PC-9 (cell line): ENCODE measurements around the gene CNOT6L. TPM values are rescaled to one million over a fixed set of nuclear protein-coding genes. Genes with fewer than 3 reads are reported as not detected.

ENCODE experiments used
- BruUV-seq: library from RNA; stranded (reverse); fragments of 400-500 nt; replicated peaks from 2 replicates; lab custom pipeline; 2021; lab: Mats Ljungman, UMichigan
- CTCF ChIA-PET: fragments of 300-600 bp; sonication (Branson Sonifier 250); formaldehyde crosslinking; loops from one replicate; lab custom pipeline; 2022; ENCODE audit warnings: antibody characterized with exemption; lab: Charles Lee
- POLR2A ChIA-PET: fragments of 300-600 bp; sonication (Branson Sonifier 250); formaldehyde crosslinking; loops from one replicate; lab custom pipeline; 2022; ENCODE audit warnings: antibody characterized with exemption; ENCODE audit not compliant: unreplicated experiment; lab: Charles Lee
- DNase-seq, 2 experiments: peaks; one replicate each; pipeline versions ENCODE4 v3.0.0 to v3.0.0-alpha.2; 2015 to 2022; ENCODE audit warnings: mixed read lengths in 1 of 2
- H2AFZ ChIP-seq: fragments of 200-600 bp; sonication (generic); 2 replicates; pipeline ENCODE4 v1.8.1; 2017; ENCODE audit warnings: antibody characterized with exemption
- H3F3A ChIP-seq: fragments of 200-600 bp; sonication (generic); 2 replicates; pipeline ENCODE4 v1.8.1; 2017; ENCODE audit warnings: antibody characterized with exemption, mild to moderate bottlenecking, low read depth; ENCODE audit not compliant: insufficient read depth
- H3K27ac ChIP-seq: fragments of 200-600 bp; sonication (generic); 2 replicates; pipeline ENCODE4 v1.6.1; 2016; ENCODE audit warnings: mixed run types
- H3K27me3 ChIP-seq: fragments of 200-600 bp; sonication (generic); 2 replicates; pipeline ENCODE4 v1.6.1; 2016; ENCODE audit warnings: low read depth, mixed run types; ENCODE audit not compliant: insufficient read depth
- H3K36me3 ChIP-seq: fragments of 200-600 bp; sonication (generic); 2 replicates; pipeline ENCODE4 v1.6.1; 2016; ENCODE audit warnings: low read depth, mixed run types
- H3K4me1 ChIP-seq: fragments of 200-600 bp; sonication (generic); replicated peaks from 2 replicates; pipeline ENCODE4 v1.6.1; 2016; ENCODE audit warnings: mixed run types; ENCODE audit not compliant: insufficient read depth
- H3K4me2 ChIP-seq: fragments of 200-600 bp; sonication (generic); 2 replicates; pipeline ENCODE4 v1.6.1; 2017; ENCODE audit warnings: mixed run types
- H3K4me3 ChIP-seq: fragments of 200-600 bp; sonication (generic); 2 replicates; pipeline ENCODE4 v1.6.1; 2016; ENCODE audit warnings: mixed run types
- H3K79me2 ChIP-seq: fragments of 200-600 bp; sonication (generic); 2 replicates; pipeline ENCODE4 v1.6.1; 2017; ENCODE audit warnings: low read depth, mixed run types
- H3K9me2 ChIP-seq: fragments of 200-600 bp; sonication (generic); 2 replicates; pipeline ENCODE4 v1.8.1; 2017; ENCODE audit warnings: mild to moderate bottlenecking; ENCODE audit not compliant: insufficient read depth
- H3K9me3 ChIP-seq: fragments of 200-600 bp; sonication (generic); 2 replicates; pipeline ENCODE4 v1.8.1; 2016; ENCODE audit warnings: low read depth; ENCODE audit not compliant: insufficient read depth
- H4K20me1 ChIP-seq: fragments of 200-600 bp; sonication (generic); 2 replicates; pipeline ENCODE4 v1.8.1; 2017; ENCODE audit not compliant: insufficient read depth
- CTCF ChIP-seq: fragments of 200-600 bp; sonication (generic); conservative IDR thresholded peaks from 2 replicates; pipeline ENCODE4 v1.6.1; 2017; ENCODE audit warnings: mixed run types, antibody characterized with exemption, mild to moderate bottlenecking, moderate library complexity
- EZH2 ChIP-seq: fragments of 200-600 bp; sonication (generic); IDR thresholded peaks from 2 replicates; pipeline ENCODE4 v1.8.0; 2017; ENCODE audit warnings: antibody characterized with exemption, low read depth
- intact Hi-C: fragments of 100-400 bp; cut with micrococcal nuclease; formaldehyde crosslinking; loops from one replicate; pipeline ENCODE4 v1.10.0; 2022; ENCODE audit not compliant: unreplicated experiment
- total RNA-seq: library from RNA; stranded (reverse); gene quantifications from 2 replicates; pipeline ENCODE4 v1.2.3, GENCODE V29; 2021

CNOT6L gene
- total RNA-seq, 1 experiment from 2014 or later, result 26.7 TPM

- no peak overlapping the region for H2AFZ ChIP-seq
- H3K9me2 ChIP-seq, result no peaks in the 10 kb centered on the region
- no peak overlapping the region for H3K27ac ChIP-seq
- H3F3A ChIP-seq, result no peaks in the 10 kb centered on the region
- TF ChIP-seq CTCF (no peak), EZH2 (no peak)
- DNase-seq, result no peak
- no TSS peak for BruUV-seq
- H3K27me3 ChIP-seq, result no peaks in the 10 kb centered on the region
- ChIA-PET CTCF (no interaction called here), POLR2A (no interaction called here)
- H3K9me3 ChIP-seq, result no peaks in the 10 kb centered on the region
- no peak overlapping the region for H3K4me2 ChIP-seq
- no peaks in the 10 kb centered on the region for H3K4me1 ChIP-seq
- intact Hi-C loops, result no loop called here
- no peaks in the 10 kb centered on the region for H3K36me3 ChIP-seq
- H3K79me2 ChIP-seq, result no peaks in the 10 kb centered on the region
- no peaks in the 10 kb centered on the region for H4K20me1 ChIP-seq
- no peak overlapping the region for H3K4me3 ChIP-seq
These were observed 103.5 kb downstream of the CNOT6L start for GRCh38 chr4:77715414-77716290.

- CTCF ChIA-PET, result no interaction called here
- Histone ChIP-seq H2AFZ (no peak overlapping the region), H3K36me3 (no peaks in the 10 kb centered on the region), H3F3A (no peaks in the 10 kb centered on the region), H3K27ac (no peak overlapping the region), H3K4me1 (no peaks in the 10 kb centered on the region), H3K9me3 (no peaks in the 10 kb centered on the region), H4K20me1 (no peaks in the 10 kb centered on the region), H3K4me3 (no peak overlapping the region), H3K4me2 (no peak overlapping the region), H3K27me3 (no peaks in the 10 kb centered on the region), H3K79me2 (no peaks in the 10 kb centered on the region), H3K9me2 (no peaks in the 10 kb centered on the region)
- intact Hi-C loops, result no loop called here
- BruUV-seq, result no TSS peak
- no peak for DNase-seq
- TF ChIP-seq EZH2 (no peak), CTCF (no peak)
- POLR2A ChIA-PET, result no interaction called here
These were observed 104.7 kb downstream of the CNOT6L start for GRCh38 chr4:77714514-77714913.

- intact Hi-C loops, result no loop called here
These were observed 105.3 kb downstream of the CNOT6L start for GRCh38 chr4:77713884-77714283.

More at GRCh38 chr4:77713884-77714283, 105.3 kb downstream of the CNOT6L start:
- no peaks in the 10 kb centered on the region for H3F3A ChIP-seq
- BruUV-seq, result no TSS peak
- no peaks in the 10 kb centered on the region for H3K79me2 ChIP-seq
- H3K9me2 ChIP-seq, result no peaks in the 10 kb centered on the region
- no peak overlapping the region for H3K4me2 ChIP-seq
- ChIA-PET CTCF (no interaction called here), POLR2A (no interaction called here)
- H3K27me3 ChIP-seq, result no peaks in the 10 kb centered on the region
- H3K9me3 ChIP-seq, result no peaks in the 10 kb centered on the region
- H4K20me1 ChIP-seq, result no peaks in the 10 kb centered on the region
- no peaks in the 10 kb centered on the region for H3K4me1 ChIP-seq
- H3K27ac ChIP-seq, result no peak overlapping the region
- TF ChIP-seq EZH2 (no peak), CTCF (no peak)
- H3K4me3 ChIP-seq, result no peak overlapping the region
- no peaks in the 10 kb centered on the region for H3K36me3 ChIP-seq
- DNase-seq, result no peak
- no peak overlapping the region for H2AFZ ChIP-seq
